OCI-LY7 (cell line): Measurements from ENCODE around the gene NXF3.

Experiments used
- CTCF ChIP-seq: fragments of 200-600 bp; sonication (generic); conservative IDR thresholded peaks from 2 replicates; pipeline ENCODE4 v1.5.1; 2014; ENCODE audit warnings: mild to moderate bottlenecking, antibody characterized with exemption, low read length, moderate library complexity, mixed read lengths
- EZH2phosphoT487 ChIP-seq: fragments of 200-600 bp; sonication (generic); IDR thresholded peaks from 2 replicates; pipeline ENCODE4 v1.6.1; 2018; ENCODE audit warnings: low read depth, borderline replicate concordance, mild to moderate bottlenecking, mixed run types, antibody characterized with exemption, low read length, moderate library complexity, mixed read lengths

DNA sequence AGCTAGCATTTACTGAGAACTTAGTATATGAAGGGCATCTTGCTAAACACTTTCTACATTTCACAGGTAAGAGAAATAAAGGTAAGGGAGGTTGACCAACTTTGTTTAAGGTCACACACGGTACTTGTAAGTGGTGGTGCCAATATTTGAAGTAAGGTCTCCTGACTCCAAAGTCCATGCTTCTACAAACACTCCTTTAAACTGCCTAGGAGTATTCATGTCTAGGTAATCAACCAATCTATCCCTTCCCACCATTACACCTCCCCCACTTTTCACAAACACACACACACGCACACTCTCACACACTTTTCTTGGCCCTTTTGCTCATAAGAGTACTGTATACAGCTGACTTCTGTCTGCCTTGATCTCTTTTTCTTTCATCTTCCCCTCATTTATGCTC, 36.0 kb downstream of the NXF3 start:
- TF ChIP-seq CTCF (no peak), EZH2phosphoT487 (no peak)
